GM21447 (cell line): ENCODE results near the gene OR10A5.
"Not testable (repeated sequence)": the region's sequence is repeated elsewhere in the genome, so short reads cannot be mapped to it uniquely, and the experiment has no call there.

ENCODE experiments used
- ATAC-seq: cut with Tn5 transposase; IDR thresholded peaks from one replicate; pipeline ENCODE4 v1.9.1; 2021; ENCODE audit not compliant: unreplicated experiment

The OR10A5 gene

DNA sequence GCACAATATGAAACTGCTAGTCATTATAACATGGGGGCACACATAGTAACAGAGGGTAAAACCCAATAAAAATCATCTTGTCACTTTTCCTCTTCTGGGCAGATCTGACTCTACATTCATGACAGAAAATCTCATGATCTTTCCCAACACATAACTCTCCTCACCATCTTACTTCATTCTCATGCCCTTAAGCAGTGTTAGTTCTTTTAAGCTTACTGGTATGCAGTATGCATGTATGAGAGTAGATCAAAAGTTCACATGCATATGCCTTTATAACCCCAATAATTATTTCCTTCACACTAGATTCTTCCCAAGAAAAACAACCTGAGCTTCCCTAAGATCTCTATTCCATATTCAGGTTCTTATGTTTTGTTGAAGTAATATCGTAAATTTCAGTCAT, 25.8 kb downstream of the OR10A5 start:
- no peak for ATAC-seq

DNA sequence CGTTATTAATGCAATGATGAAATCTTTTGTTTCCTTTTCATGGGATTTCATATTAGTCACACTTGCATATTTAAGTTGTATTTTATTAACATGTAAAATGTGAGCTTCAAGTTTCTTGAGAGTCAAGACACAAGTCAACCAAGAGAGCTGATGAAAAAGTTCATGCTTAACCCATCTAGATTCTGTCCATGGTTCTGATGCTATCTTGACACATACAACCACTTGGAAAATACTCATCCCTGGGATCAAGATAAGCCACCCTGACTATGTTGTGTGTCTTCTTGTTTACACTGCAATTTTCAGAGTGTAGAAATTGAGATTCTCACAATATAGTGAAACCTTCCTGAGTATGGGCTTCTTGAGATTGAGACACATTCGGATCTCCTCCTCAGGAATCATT, 30.3 kb downstream of the OR10A5 start:
- ATAC-seq: no peak

DNA sequence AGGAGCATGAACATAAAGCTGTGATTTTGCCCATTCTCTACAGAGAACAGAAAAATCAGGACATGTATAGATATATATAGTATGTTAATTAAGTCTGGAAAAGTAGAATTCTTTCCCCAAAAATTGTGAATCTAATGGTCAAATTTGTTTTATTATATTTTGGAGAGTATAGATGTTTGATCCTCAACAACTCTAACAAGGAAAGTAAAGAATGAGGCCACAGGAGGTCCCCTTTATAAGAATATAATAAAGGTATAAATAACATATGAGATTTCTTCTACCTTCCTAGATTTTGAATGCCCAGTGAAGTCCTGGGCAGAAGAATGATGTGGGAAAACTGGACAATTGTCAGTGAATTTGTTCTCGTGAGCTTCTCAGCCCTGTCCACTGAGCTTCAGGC, 30.8 kb downstream of the OR10A5 start, which contains the start of gene OR10A4:
Gene OR10A4, plus strand, starts transcription at position 301 of the 400 bp plus-strand sequence. Its CDS starts 23 bp downstream, at position 324.
- ATAC-seq: no peak

DNA sequence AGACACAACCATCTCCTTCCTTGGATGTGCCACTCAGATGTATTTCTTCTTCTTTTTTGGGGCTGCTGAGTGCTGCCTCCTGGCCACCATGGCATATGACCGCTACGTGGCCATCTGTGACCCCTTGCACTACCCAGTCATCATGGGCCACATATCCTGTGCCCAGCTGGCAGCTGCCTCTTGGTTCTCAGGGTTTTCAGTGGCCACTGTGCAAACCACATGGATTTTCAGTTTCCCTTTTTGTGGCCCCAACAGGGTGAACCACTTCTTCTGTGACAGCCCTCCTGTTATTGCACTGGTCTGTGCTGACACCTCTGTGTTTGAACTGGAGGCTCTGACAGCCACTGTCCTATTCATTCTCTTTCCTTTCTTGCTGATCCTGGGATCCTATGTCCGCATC, 31.4 kb downstream of the OR10A5 start:
- no peak for ATAC-seq

DNA sequence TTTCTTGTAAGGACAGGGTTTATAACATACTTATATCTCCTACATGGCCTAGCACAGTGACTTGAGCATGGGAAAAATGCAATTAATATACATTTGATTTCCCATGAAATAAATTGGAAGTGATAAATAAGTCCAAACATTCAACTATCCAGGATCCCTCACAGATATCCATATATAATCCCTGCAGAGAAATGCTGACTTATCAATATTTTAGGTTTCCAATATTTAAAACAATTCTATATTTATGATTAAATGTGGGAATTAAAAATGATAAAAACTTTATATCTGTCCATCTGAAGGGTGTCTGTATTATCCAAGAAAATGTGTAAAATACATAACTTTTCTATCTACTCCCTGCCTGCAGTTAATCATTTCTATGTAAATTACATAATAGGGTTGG, 37.3 kb downstream of the OR10A5 start:
- ATAC-seq: no peak

DNA sequence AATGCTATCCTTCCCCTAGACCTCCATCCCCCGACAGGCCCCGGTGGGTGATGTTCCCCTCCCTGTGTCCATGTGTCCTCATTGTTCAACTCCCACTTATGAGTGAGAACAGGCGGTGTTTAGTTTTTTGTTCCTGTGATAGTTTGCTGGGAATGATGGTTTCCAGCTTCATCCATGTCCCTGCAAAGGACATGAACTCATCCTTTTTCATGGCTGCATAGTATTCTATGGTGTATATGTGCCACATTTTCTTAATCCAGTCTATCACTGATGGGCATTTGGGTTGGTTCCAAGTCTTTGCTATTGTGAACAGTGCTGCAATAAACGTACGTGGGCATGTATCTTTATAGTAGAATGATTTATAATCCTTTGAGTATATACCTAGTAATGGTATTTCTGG, 42.2 kb downstream of the OR10A5 start:
- not testable (repeated sequence) for ATAC-seq

DNA sequence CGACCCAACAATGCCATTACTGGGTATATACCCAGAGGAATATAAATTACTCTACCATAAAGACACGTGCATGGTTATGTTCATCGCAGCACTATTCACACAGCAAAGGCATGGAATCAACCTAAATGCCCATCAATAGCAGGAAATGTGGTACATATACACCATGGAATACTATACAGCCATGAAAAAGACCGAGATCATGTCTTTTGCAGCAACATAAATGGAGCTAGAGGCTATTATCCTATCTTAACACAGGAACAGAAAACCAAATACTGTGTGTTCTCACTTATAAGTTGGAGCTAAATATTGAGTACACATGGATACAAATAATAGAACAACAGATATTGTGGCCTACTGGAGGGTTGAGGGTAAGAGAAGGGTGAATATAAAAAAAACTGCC, 43.3 kb downstream of the OR10A5 start:
- ATAC-seq: no peak

DNA sequence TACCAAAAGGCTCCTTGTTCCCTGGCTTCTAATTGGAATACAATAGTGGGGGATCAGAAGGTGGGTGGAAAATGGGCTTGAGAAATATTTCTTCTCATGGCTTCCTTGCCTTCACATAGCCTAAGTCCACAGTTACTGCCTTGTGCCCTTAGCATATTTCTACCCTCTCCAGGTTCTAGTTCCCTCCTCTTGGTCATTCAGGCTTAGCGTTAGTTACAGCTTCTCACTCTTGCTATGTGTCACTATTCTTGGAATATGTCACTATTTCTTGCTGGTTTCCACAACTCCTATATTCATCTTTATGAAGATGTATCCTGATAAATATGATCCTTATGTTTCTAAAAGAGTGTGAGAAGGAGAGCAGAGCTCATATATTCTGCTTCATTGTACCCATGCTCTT, 44.4 kb downstream of the OR10A5 start:
- ATAC-seq: no peak

DNA sequence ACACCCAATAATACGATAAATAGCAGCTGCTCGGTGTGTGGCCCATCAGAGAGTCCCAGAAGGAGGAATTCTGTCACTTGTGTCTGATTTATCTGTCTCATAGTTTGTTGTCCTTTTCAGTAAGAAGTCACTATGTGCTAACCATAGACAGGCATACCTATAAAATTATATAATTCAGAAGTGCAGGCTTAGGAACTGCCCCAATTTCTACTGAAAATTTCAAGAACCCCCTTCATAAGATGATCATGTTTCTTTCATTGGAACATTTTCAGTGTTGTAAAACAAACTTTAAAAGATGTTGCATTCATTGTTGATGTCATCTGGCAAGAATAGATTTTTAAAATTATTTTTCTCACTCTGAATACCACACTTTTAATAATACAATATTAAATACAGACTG, 46.9 kb downstream of the OR10A5 start, which contains the start of gene OR2D2:
Gene OR2D2, minus strand, starts transcription at position 101 of the 400 bp plus-strand sequence. Its CDS starts 0 bp downstream, at position 101.
- no peak for ATAC-seq

DNA sequence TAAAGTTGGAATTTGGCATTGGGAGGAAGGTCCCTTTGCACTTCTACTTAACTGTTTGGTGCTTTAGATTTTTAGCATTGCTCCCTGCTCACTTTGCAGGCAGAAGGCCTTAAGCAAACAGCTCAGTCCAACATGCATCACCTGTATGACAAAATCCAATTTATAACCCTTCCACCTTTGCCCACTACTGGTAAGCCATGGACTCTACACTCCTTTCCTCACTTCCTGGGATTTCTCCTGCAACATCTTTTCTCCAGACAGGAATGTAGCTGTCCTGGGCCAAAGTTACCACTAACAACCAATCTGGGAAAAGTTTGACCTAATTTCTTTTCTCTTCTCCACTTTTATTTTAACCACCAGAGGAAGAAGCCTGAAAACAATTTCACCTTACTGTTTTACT, 48.6 kb downstream of the OR10A5 start:
- ATAC-seq: no peak

DNA sequence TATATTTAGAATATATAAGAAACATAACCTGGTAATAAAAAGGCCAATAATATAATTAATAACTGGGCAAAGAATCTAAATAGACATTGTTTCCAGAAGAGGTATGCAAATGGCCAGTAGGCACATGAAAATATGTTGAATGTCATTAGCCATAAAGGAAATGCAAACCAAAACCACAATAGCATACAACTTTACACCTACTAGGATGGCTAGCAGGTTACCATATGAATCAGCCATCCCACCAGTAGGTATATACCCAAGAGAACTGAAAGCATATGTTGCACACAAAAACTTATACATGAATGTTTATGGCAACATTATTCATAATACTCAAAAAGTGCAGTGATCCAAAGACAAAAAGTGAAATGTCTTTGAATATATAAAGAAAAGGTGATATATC, 49.5 kb downstream of the OR10A5 start:
- peak; percentile 95 for ATAC-seq
